ENCODE results near the gene MAB21L4.

Gene MAB21L4

DNA sequence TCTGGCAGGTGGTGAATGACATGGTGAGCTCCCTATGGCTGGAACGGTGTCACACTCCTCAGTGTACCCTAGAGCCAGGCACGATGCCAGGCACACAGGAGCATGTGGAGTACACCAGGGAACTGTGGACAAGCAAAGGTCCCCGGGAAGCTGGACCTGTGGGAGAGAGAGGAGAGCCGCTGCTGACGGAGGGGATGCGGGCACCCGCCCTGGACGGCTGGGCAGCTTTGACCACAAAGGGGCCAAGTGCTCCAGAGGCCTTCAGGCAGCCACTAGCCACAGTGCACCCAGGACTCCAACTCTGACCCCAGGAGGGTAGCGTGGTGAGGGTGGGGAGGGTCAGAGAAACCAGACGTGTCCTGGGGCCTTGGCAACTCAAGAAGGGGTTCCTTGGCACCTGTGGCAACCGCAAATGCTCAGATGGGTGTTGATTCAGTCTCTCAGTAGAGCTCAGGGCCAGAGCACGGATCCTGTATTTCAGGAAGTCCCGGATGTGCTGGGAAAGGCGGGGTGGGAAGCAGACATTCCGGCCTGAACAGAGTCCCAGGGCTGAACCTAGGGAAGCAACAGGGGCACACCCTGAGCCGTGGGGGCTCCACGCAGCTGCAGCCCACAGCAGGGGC is 2.3 kb upstream of the MAB21L4 start:
- no peaks in the 10 kb centered on the region for H3K36me3 ChIP-seq (ENCODE audit: control insufficient read depth, insufficient read depth, low read length)
- no peaks in the 10 kb centered on the region for H3K9me3 ChIP-seq (ENCODE audit: control insufficient read depth, insufficient read depth, low read length)
- no peak overlapping the region for H3K9ac ChIP-seq (ENCODE audit: low read depth, low read length)
- H3K27me3 ChIP-seq (ENCODE audit: control insufficient read depth, insufficient read depth, low read length) = no peaks in the 10 kb centered on the region
- no peaks in the 10 kb centered on the region for H3K4me1 ChIP-seq (ENCODE audit: control insufficient read depth, insufficient read depth, low read length)
- no peak overlapping the region for H3K4me3 ChIP-seq (ENCODE audit: low read depth, low read length)
- H3K27ac ChIP-seq (ENCODE audit: low read depth, low read length) = no peak overlapping the region

- H3K4me3 ChIP-seq (ENCODE audit: low read depth, low read length) = no peak overlapping the region
- H3K27ac ChIP-seq (ENCODE audit: low read depth, low read length) = no peak overlapping the region
- H3K27me3 ChIP-seq (ENCODE audit: control insufficient read depth, insufficient read depth, low read length) = no peaks in the 10 kb centered on the region
- H3K9ac ChIP-seq (ENCODE audit: low read depth, low read length) = no peak overlapping the region
- H3K9me3 ChIP-seq (ENCODE audit: control insufficient read depth, insufficient read depth, low read length) = no peaks in the 10 kb centered on the region
- no peaks in the 10 kb centered on the region for H3K36me3 ChIP-seq (ENCODE audit: control insufficient read depth, insufficient read depth, low read length)
- H3K4me1 ChIP-seq (ENCODE audit: control insufficient read depth, insufficient read depth, low read length) = no peaks in the 10 kb centered on the region
Observed at GRCh38 chr2:240896871-240897692, 1.1 kb upstream of the MAB21L4 start.

- Histone ChIP-seq H3K4me3 (ENCODE audit: low read depth, low read length) (no peak overlapping the region), H3K27ac (ENCODE audit: low read depth, low read length) (no peak overlapping the region), H3K9me3 (ENCODE audit: control insufficient read depth, insufficient read depth, low read length) (no peaks in the 10 kb centered on the region), H3K4me1 (ENCODE audit: control insufficient read depth, insufficient read depth, low read length) (no peaks in the 10 kb centered on the region), H3K9ac (ENCODE audit: low read depth, low read length) (no peak overlapping the region), H3K27me3 (ENCODE audit: control insufficient read depth, insufficient read depth, low read length) (no peaks in the 10 kb centered on the region), H3K36me3 (ENCODE audit: control insufficient read depth, insufficient read depth, low read length) (no peaks in the 10 kb centered on the region)
Observed at GRCh38 chr2:240896394-240896793, 438 bp upstream of the MAB21L4 start.

DNA sequence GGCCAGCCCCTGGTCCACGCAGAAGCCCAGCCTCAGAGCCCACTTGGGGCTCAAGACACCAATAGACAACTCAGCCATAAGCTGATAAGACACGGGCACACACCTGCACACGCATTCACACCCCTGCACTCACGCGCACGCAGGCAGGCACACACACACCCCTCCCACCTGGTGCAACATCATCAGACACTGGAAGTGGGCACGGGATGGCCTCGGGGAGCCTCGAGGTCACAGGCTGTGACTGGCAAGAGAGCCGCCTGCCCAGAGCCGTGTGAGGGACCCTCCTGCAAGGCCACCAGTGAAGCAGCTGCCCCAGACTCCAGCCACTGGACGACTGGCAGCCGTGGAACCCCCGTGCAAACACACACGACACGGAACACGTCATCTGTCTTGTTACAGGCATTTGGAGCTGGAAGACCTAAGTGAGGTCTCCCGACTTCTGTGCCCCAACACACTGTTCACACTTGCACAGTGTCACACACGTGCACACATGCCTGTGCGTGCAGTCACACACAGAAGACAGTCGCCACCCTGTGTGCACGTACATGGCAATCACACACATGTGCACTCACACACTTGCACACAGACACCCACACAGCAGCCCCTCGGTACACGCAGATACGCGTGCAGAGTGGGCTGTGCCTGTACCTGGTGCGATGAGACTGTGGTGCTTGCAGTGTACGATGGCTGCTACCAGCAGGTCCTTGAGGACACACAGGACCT is 959 bp downstream of the MAB21L4 start:
- H3K9ac ChIP-seq (ENCODE audit: low read depth, low read length) = no peak overlapping the region
- no peak overlapping the region for H3K4me3 ChIP-seq (ENCODE audit: low read depth, low read length)
- H3K4me1 ChIP-seq (ENCODE audit: control insufficient read depth, insufficient read depth, low read length) = no peaks in the 10 kb centered on the region
- H3K9me3 ChIP-seq (ENCODE audit: control insufficient read depth, insufficient read depth, low read length) = no peaks in the 10 kb centered on the region
- H3K27me3 ChIP-seq (ENCODE audit: control insufficient read depth, insufficient read depth, low read length) = no peaks in the 10 kb centered on the region
- H3K36me3 ChIP-seq (ENCODE audit: control insufficient read depth, insufficient read depth, low read length) = no peaks in the 10 kb centered on the region
- H3K27ac ChIP-seq (ENCODE audit: low read depth, low read length) = no peak overlapping the region

DNA sequence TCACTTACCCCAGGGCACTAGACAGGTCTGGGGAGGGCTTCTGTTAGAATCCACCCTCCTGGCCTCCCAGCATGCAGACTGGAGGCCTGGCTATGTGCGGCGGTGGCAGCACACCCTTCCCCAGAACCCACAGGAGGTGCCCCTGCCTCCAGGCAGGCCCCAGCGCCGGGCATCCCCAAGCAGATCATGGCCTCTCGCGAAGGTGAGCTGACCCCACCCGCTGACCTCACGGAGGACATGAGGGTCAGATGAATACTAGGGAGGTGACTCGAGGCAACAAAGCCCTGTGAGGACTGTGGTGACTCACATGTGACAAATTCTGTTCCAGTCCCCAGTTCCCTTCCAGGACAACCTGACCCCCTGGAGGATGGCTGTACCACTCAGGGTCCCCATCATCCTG is 1.9 kb downstream of the MAB21L4 start:
- H3K36me3 ChIP-seq (ENCODE audit: control insufficient read depth, insufficient read depth, low read length) = no peaks in the 10 kb centered on the region
- no peaks in the 10 kb centered on the region for H3K9me3 ChIP-seq (ENCODE audit: control insufficient read depth, insufficient read depth, low read length)
- no peaks in the 10 kb centered on the region for H3K27me3 ChIP-seq (ENCODE audit: control insufficient read depth, insufficient read depth, low read length)
- no peak overlapping the region for H3K4me3 ChIP-seq (ENCODE audit: low read depth, low read length)
- H3K4me1 ChIP-seq (ENCODE audit: control insufficient read depth, insufficient read depth, low read length) = no peaks in the 10 kb centered on the region
- H3K9ac ChIP-seq (ENCODE audit: low read depth, low read length) = no peak overlapping the region
- H3K27ac ChIP-seq (ENCODE audit: low read depth, low read length) = no peak overlapping the region

DNA sequence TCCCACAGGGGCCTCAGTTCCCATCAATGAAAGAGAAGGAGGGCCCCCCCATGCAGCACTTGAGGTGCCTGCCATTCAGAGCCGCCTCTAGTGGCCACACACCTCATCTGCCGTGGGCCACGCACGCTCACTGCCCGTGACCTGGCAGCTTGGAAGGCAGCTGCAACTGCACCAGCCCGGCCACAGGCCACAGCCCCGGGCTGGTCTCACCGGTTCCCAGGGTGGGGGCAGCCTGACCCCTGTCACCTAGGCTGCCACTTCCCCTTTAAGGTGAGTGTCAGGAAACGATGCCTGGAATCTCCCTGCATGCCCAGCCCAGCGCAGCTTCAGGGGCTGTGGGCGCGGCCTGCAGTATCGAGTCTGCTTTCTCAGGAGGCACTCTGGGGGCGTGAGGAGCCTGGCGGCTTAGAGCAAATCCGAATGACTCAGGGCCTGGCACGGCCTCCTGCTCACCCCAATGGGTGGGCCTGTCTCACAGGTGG is 2.6 kb downstream of the MAB21L4 start:
- no peaks in the 10 kb centered on the region for H3K4me1 ChIP-seq (ENCODE audit: control insufficient read depth, insufficient read depth, low read length)
- no peak overlapping the region for H3K9ac ChIP-seq (ENCODE audit: low read depth, low read length)
- H3K27me3 ChIP-seq (ENCODE audit: control insufficient read depth, insufficient read depth, low read length) = no peaks in the 10 kb centered on the region
- H3K9me3 ChIP-seq (ENCODE audit: control insufficient read depth, insufficient read depth, low read length) = no peaks in the 10 kb centered on the region
- no peak overlapping the region for H3K27ac ChIP-seq (ENCODE audit: low read depth, low read length)
- H3K36me3 ChIP-seq (ENCODE audit: control insufficient read depth, insufficient read depth, low read length) = no peaks in the 10 kb centered on the region
- H3K4me3 ChIP-seq (ENCODE audit: low read depth, low read length) = no peak overlapping the region

DNA sequence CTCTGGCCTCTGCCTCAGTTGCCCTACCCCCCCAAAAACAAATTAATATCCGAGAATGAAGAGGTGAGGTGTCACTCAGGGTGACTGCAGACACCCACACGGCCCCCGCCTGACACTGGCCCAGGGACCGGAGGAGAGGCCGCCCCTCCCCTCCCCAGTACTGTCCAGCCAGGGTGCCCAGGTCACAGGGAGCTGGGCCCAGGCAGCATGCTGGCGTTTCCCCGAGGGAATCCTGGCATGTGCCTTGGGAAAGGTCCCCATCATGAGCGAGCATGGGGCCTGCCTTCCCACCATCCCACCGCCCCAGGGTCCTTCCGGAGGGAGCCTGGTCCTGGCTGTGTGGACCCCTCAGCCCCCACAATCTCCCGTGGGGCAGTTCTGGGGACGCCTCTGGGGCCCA is 3.0 kb downstream of the MAB21L4 start:
- Histone ChIP-seq H3K36me3 (ENCODE audit: control insufficient read depth, insufficient read depth, low read length) (no peaks in the 10 kb centered on the region), H3K4me1 (ENCODE audit: control insufficient read depth, insufficient read depth, low read length) (no peaks in the 10 kb centered on the region), H3K9me3 (ENCODE audit: control insufficient read depth, insufficient read depth, low read length) (no peaks in the 10 kb centered on the region), H3K27ac (ENCODE audit: low read depth, low read length) (no peak overlapping the region), H3K27me3 (ENCODE audit: control insufficient read depth, insufficient read depth, low read length) (no peaks in the 10 kb centered on the region), H3K4me3 (ENCODE audit: low read depth, low read length) (no peak overlapping the region), H3K9ac (ENCODE audit: low read depth, low read length) (no peak overlapping the region)

- H3K4me3 ChIP-seq (ENCODE audit: low read depth, low read length) = no peak overlapping the region
- H3K27ac ChIP-seq (ENCODE audit: low read depth, low read length) = no peak overlapping the region
- H3K9me3 ChIP-seq (ENCODE audit: control insufficient read depth, insufficient read depth, low read length) = no peaks in the 10 kb centered on the region
- H3K4me1 ChIP-seq (ENCODE audit: control insufficient read depth, insufficient read depth, low read length) = no peaks in the 10 kb centered on the region
- no peak overlapping the region for H3K9ac ChIP-seq (ENCODE audit: low read depth, low read length)
- no peaks in the 10 kb centered on the region for H3K27me3 ChIP-seq (ENCODE audit: control insufficient read depth, insufficient read depth, low read length)
- H3K36me3 ChIP-seq (ENCODE audit: control insufficient read depth, insufficient read depth, low read length) = no peaks in the 10 kb centered on the region
Observed at GRCh38 chr2:240892356-240892755, 3.6 kb downstream of the MAB21L4 start.

- Histone ChIP-seq H3K27ac (ENCODE audit: low read depth, low read length) (no peak overlapping the region), H3K9ac (ENCODE audit: low read depth, low read length) (no peak overlapping the region), H3K36me3 (ENCODE audit: control insufficient read depth, insufficient read depth, low read length) (no peaks in the 10 kb centered on the region), H3K4me3 (ENCODE audit: low read depth, low read length) (no peak overlapping the region), H3K4me1 (ENCODE audit: control insufficient read depth, insufficient read depth, low read length) (no peaks in the 10 kb centered on the region), H3K27me3 (ENCODE audit: control insufficient read depth, insufficient read depth, low read length) (no peaks in the 10 kb centered on the region), H3K9me3 (ENCODE audit: control insufficient read depth, insufficient read depth, low read length) (no peaks in the 10 kb centered on the region)
Observed at GRCh38 chr2:240891492-240892340, 4.2 kb downstream of the MAB21L4 start.

- no peaks in the 10 kb centered on the region for H3K27me3 ChIP-seq (ENCODE audit: control insufficient read depth, insufficient read depth, low read length)
- H3K4me1 ChIP-seq (ENCODE audit: control insufficient read depth, insufficient read depth, low read length) = no peaks in the 10 kb centered on the region
- no peak overlapping the region for H3K4me3 ChIP-seq (ENCODE audit: low read depth, low read length)
- no peak overlapping the region for H3K27ac ChIP-seq (ENCODE audit: low read depth, low read length)
- H3K36me3 ChIP-seq (ENCODE audit: control insufficient read depth, insufficient read depth, low read length) = no peaks in the 10 kb centered on the region
- H3K9ac ChIP-seq (ENCODE audit: low read depth, low read length) = no peak overlapping the region
- H3K9me3 ChIP-seq (ENCODE audit: control insufficient read depth, insufficient read depth, low read length) = no peaks in the 10 kb centered on the region
Observed at GRCh38 chr2:240890691-240891090, 5.3 kb downstream of the MAB21L4 start.
